ENCODE results near the gene ADAMTS1. TPM values are rescaled to one million over a fixed set of nuclear protein-coding genes. Genes with fewer than 3 reads are reported as not detected.

The ADAMTS1 gene
- total and polyA plus RNA-seq, 2 donors (not counting 3 experiments of a cell fraction or from before 2014, with no cell fraction given): 15.4 to 16.3 TPM

DNA sequence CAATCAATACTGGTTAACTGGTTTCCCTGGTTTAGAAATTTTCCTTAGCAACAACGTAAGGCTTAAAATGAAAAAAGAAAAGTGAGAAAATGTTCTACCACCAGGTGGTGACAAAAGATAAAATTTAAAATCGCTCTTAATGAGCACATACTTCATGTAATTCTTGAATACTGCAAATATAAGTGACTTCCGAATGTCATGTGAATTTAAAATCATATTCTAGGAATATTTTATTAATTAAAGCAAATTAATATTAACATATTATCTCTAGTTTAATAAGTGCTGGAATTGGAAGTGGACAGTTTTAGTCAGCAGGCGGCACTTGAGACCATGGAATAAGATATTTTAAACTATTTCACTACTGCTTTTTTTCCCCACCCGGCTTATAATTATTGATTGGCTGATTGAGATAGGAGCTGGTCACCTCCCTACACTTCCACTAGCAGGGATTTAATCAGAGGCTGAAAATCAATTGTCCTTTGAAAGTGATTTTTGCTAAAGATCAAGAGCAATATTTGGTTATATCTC lies 5.0 kb upstream of the ADAMTS1 start:
- no TSS peak for BruUV-seq (replicated peaks)

More for the DNA sequence above, 5.0 kb upstream of the ADAMTS1 start:
- H3K27me3 ChIP-seq (ENCODE audit: control insufficient read depth in 2 of 2, insufficient read depth in 2 of 2, low read length in 2 of 2): peaks cover 5 to 16% of the 10 kb centered on the region in 2 experiments
- no peaks in the 10 kb centered on the region for H3K9me1 ChIP-seq (replicated peaks; ENCODE audit: control insufficient read depth, extremely low read depth, insufficient read depth, low read length)
- intact Hi-C loops (cut with micrococcal nuclease): loop anchor here (1.0 kb wide), 3 partner anchors 714 to 1487 kb away; no protein-coding TSS in a partner anchor
- TF ChIP-seq MYC (IDR thresholded peaks at IDR 0.05; ENCODE audit: low read depth, low read length) (no peak), POLR2A (IDR thresholded peaks at IDR 0.05; ENCODE audit: low read depth, low read length) (no peak), JUN (IDR thresholded peaks at IDR 0.05; ENCODE audit: borderline replicate concordance, insufficient read depth, insufficient read length, low read depth) (no peak), EZH2 (IDR thresholded peaks at IDR 0.05; ENCODE audit: borderline replicate concordance, low read depth, low read length, severe bottlenecking) (no peak), GATA2 (IDR thresholded peaks at IDR 0.05; ENCODE audit: insufficient read depth, insufficient read length, low read depth, low read length) (no peak)
- TF ChIP-seq, protein P1, sequence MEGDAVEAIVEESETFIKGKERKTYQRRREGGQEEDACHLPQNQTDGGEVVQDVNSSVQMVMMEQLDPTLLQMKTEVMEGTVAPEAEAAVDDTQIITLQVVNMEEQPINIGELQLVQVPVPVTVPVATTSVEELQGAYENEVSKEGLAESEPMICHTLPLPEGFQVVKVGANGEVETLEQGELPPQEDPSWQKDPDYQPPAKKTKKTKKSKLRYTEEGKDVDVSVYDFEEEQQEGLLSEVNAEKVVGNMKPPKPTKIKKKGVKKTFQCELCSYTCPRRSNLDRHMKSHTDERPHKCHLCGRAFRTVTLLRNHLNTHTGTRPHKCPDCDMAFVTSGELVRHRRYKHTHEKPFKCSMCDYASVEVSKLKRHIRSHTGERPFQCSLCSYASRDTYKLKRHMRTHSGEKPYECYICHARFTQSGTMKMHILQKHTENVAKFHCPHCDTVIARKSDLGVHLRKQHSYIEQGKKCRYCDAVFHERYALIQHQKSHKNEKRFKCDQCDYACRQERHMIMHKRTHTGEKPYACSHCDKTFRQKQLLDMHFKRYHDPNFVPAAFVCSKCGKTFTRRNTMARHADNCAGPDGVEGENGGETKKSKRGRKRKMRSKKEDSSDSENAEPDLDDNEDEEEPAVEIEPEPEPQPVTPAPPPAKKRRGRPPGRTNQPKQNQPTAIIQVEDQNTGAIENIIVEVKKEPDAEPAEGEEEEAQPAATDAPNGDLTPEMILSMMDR (IDR thresholded peaks at IDR 0.05; ENCODE audit: extremely low read depth in 1 of 2, insufficient read depth in 1 of 2, low read depth in 1 of 2, low read length in 2 of 2): no peak
- TF ChIP-seq, protein P2, sequence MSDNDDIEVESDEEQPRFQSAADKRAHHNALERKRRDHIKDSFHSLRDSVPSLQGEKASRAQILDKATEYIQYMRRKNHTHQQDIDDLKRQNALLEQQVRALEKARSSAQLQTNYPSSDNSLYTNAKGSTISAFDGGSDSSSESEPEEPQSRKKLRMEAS (IDR thresholded peaks at IDR 0.05; ENCODE audit: insufficient read depth, insufficient read length): no peak
- H3K79me2 ChIP-seq (ENCODE audit: control insufficient read depth, insufficient read depth, low read length): no peaks in the 10 kb centered on the region
- H3K4me2 ChIP-seq (ENCODE audit: insufficient read depth, low read length): peak overlapping the region; percentile 26
- DNase-seq (ENCODE audit: low read depth, low spot score) (peak; percentile 75), FAIRE-seq (peak; percentile 54)
- no peaks in the 10 kb centered on the region for H3K36me3 ChIP-seq (ENCODE audit: control insufficient read depth in 2 of 2, extremely low read depth in 1 of 2, insufficient read depth in 2 of 2, low read length in 2 of 2)
- dilution Hi-C loops (cut with MboI; ENCODE audit: extremely low pct_ligation_motif_present, low sequenced_read_pairs): no loop called here
- H3K9me3 ChIP-seq (replicated peaks; ENCODE audit: control insufficient read depth, insufficient read depth, low read length): no peaks in the 10 kb centered on the region
- no peaks in the 10 kb centered on the region for H4K20me1 ChIP-seq (replicated peaks; ENCODE audit: control insufficient read depth, extremely low read depth, insufficient read depth, low read length)
- no peak overlapping the region for H3K27ac ChIP-seq (ENCODE audit: insufficient read depth, low read depth, low read length)
- H3K9ac ChIP-seq (replicated peaks; ENCODE audit: extremely low read depth, insufficient read depth, low read length): no peak overlapping the region
- CTCF ChIA-PET: interaction anchor here (0.7 to 6.3 kb wide), 7 partner anchors 117 to 1895 kb away, joined by 3 to 109 read pairs (median 11); no protein-coding TSS in a partner anchor
- peaks cover 11% of the 10 kb centered on the region for H3K4me1 ChIP-seq (ENCODE audit: control insufficient read depth, extremely low read depth, insufficient read depth, low read length)
- POLR2A ChIA-PET: no interaction called here
- H2AFZ ChIP-seq (ENCODE audit: low read depth, low read length): no peak overlapping the region
- no peak overlapping the region for H3K4me3 ChIP-seq (replicated peaks in 1 of 3; ENCODE audit: insufficient read depth in 1 of 3, low read depth in 1 of 3, low read length in 3 of 3)

Data from endothelial cell of umbilical vein (primary cell).